HG03060 (cell line): ENCODE measurements around the gene FGF2.
A peak's percentile ranks its signal among the peaks of the same experiment; 100 is the strongest.
"Not testable (repeated sequence)": the region's sequence is repeated elsewhere in the genome, so short reads cannot be mapped to it uniquely, and the experiment has no call there.

Experiments used
- ATAC-seq: cut with Tn5 transposase; IDR thresholded peaks from one replicate; pipeline ENCODE4 v1.9.1; 2021; ENCODE audit warnings: low read depth, moderate number of reproducible peaks; ENCODE audit not compliant: unreplicated experiment

FGF2 gene

DNA sequence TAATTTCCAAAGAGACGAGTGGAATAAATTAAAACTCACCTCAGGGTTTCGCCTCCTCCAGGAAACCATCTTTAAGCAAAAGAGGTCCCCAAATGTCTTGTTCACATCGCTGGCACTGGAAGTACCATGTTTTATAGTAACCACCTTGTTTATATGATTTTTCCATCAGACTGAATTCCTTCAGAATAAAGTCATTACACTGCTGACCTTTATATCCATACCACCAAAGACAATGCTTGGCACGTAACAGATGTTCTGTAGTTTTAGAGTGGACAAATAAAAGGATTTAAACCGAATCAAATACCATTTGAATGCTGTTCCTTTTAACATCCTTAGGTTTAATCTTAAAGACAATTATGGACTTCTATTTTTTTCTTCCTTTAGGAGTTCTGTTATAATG lies 91.1 kb downstream of the FGF2 start:
- no peak for ATAC-seq

- ATAC-seq, result no peak
Observed at GRCh38 chr4:122920473-122920872, 93.8 kb downstream of the FGF2 start.

DNA sequence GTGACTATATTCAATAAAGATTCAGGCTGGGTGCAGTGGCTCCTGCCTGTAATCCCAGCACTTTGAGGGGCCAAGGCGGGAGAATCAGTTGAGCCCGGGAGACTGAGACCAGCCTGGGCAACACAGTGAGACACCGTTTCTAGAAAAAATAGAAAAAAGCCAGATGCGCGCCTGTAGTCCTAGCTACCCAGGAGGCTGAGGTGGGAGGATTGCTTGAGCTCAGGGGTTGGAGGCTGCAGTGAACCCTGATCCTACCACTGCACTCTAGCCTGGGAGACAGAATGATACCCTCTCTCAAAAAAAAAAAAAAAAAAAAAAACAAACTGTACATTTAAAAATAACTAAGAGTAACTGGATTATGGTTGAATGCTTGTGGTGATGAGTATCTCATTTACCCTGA lies 94.7 kb downstream of the FGF2 start:
- no peak for ATAC-seq

- ATAC-seq, result peak; percentile 36
Observed at GRCh38 chr4:122921971-122922876, 95.6 kb downstream of the FGF2 start, which contains the start of gene NUDT6. Gene NUDT6, minus strand, starts transcription at chr4:122922597. Its CDS starts 25 bp downstream, at chr4:122922572.

GRCh38 chr4:122922877-122923511 lies 96.4 kb downstream of the FGF2 start:
- ATAC-seq, result peak; percentile 74

DNA sequence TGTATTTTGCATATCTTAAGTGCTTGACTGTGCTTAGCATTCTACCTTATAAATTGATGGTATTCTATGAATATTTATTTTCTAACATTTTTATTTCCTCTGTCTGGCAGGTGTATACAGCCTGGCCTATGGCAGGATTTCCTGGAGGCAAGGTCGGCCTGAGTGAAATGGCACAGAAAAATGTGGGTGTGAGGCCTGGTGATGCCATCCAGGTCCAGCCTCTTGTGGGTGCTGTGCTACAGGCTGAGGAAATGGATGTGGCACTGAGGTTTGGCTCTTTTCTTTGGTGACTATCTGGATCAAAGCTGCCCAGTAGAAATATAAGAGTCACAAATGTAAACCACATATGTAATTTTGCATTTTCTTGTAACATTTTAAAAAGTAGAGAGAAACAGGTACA lies 102.3 kb downstream of the FGF2 start:
- ATAC-seq, result no peak

- no peak for ATAC-seq
Observed at GRCh38 chr4:122930862-122931261, 104.2 kb downstream of the FGF2 start.

GRCh38 chr4:122932763-122933162 lies 106.1 kb downstream of the FGF2 start:
- ATAC-seq, result no peak

GRCh38 chr4:122945136-122945535 lies 118.5 kb downstream of the FGF2 start:
- ATAC-seq, result not testable (repeated sequence)

DNA sequence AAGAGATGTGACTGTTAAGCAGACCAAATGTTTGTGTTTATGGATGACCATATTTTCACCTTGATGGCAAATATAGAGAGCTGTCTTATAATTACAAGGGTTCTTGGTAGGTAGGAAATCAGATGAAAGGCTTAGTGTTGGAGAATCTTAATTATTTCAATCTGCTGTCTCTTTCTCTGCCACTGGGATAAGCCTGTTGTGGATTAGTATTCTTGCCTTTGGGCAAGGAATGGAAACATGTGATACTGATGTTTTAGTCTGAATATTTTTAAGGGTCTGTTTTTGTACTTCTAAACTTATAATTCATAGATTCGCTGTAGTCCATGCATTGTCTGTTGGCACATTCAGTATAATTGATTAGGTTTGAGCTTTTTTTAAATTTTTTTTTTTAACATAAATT lies 119.5 kb downstream of the FGF2 start:
- no peak for ATAC-seq
